HepG2 (cell line): ENCODE measurements around the gene SPRTN. TPM values are rescaled to one million over a fixed set of nuclear protein-coding genes. Genes with fewer than 3 reads are reported as not detected.

Source experiments
- ATF4 ChIP-seq, 2 experiments: fragments of 450-650 bp in 1 of 2; sonication (generic) in 1 of 2; formaldehyde crosslinking; IDR thresholded peaks; 2 replicates each; pipeline versions ENCODE4 v1.5.0 to v1.8.0; 2020 to 2022; ENCODE audit warnings: mild to moderate bottlenecking in 1 of 2, missing genetic modification reagents in 1 of 2
- BATF2 ChIP-seq: sonication (generic); formaldehyde crosslinking; IDR thresholded peaks from 2 replicates; pipeline ENCODE4 v1.8.0; 2022; ENCODE audit warnings: mild to moderate bottlenecking, missing genetic modification reagents, moderate library complexity
- CREM ChIP-seq, 2 experiments: sonication (generic) in 1 of 2; formaldehyde crosslinking in 1 of 2; IDR thresholded peaks; 2 replicates each; pipeline versions ENCODE4 v1.4.0 to v1.6.1; 2016 to 2020; ENCODE audit warnings: antibody characterized with exemption in 1 of 2, mild to moderate bottlenecking in 1 of 2, missing genetic modification reagents in 1 of 2
- EP300 ChIP-seq, 3 experiments: sonication (generic) in 1 of 3; formaldehyde crosslinking in 1 of 3; IDR thresholded peaks; 2 replicates each; pipeline versions ENCODE4 v1.5.1 to v1.6.1; 2011 to 2020; ENCODE audit warnings: low read depth in 2 of 3, low read length in 2 of 3, borderline replicate concordance in 1 of 3, improper control_type of control experiment in 1 of 3, mild to moderate bottlenecking in 1 of 3, missing genetic modification reagents in 1 of 3, moderate library complexity in 1 of 3
- HINFP ChIP-seq: sonication (generic); formaldehyde crosslinking; IDR thresholded peaks from 2 replicates; pipeline ENCODE4 v1.4.0; 2020; ENCODE audit warnings: low read depth, mild to moderate bottlenecking, missing genetic modification reagents
- ISX ChIP-seq: sonication (generic); formaldehyde crosslinking; conservative IDR thresholded peaks from 2 replicates; pipeline ENCODE4 v1.5.0; 2020; ENCODE audit warnings: missing genetic modification reagents
- KAT7 ChIP-seq: IDR thresholded peaks from 2 replicates; pipeline ENCODE4 v1.6.1; 2018; ENCODE audit warnings: borderline replicate concordance, missing compliant biosample characterization
- MEIS2 ChIP-seq: sonication (generic); formaldehyde crosslinking; IDR thresholded peaks from 2 replicates; pipeline ENCODE4 v1.9.0; 2021; ENCODE audit warnings: mild to moderate bottlenecking, missing genetic modification reagents
- NFIB ChIP-seq: sonication (generic); formaldehyde crosslinking; IDR thresholded peaks from 2 replicates; pipeline ENCODE4 v1.9.0; 2021; ENCODE audit warnings: missing genetic modification reagents, mild to moderate bottlenecking, borderline replicate concordance
- NR2F1 ChIP-seq, 2 experiments: fragments of 450-650 bp in 1 of 2; formaldehyde crosslinking in 1 of 2; IDR thresholded peaks; 2 replicates each; pipeline versions ENCODE4 v1.5.0 to v1.6.1; 2016 to 2020; ENCODE audit warnings: mild to moderate bottlenecking in 1 of 2, missing compliant biosample characterization in 1 of 2, missing genetic modification reagents in 1 of 2, moderate library complexity in 1 of 2
- PRPF4 ChIP-seq: fragments of 200-400 bp; formaldehyde crosslinking; IDR thresholded peaks from 2 replicates; pipeline ENCODE4 v1.6.1; 2016; ENCODE audit warnings: low read length, low read depth; ENCODE audit not compliant: poor library complexity, severe bottlenecking
- SMYD3 ChIP-seq: sonication (generic); formaldehyde crosslinking; IDR thresholded peaks from 2 replicates; pipeline ENCODE4 v1.8.1; 2023; ENCODE audit warnings: mild to moderate bottlenecking, missing genetic modification reagents
- ZFX ChIP-seq: sonication (generic); formaldehyde crosslinking; IDR thresholded peaks from 2 replicates; pipeline ENCODE4 v1.4.0; 2020; ENCODE audit warnings: mild to moderate bottlenecking, low read depth, missing genetic modification reagents, moderate library complexity
- ZMYM2 ChIP-seq: sonication (generic); formaldehyde crosslinking; IDR thresholded peaks from 2 replicates; pipeline ENCODE4 v1.8.0; 2022; ENCODE audit warnings: mild to moderate bottlenecking, missing genetic modification reagents
- ZNF138 ChIP-seq: sonication (generic); formaldehyde crosslinking; IDR thresholded peaks from 2 replicates; pipeline ENCODE4 v1.5.0; 2020; ENCODE audit warnings: mild to moderate bottlenecking, low read depth, missing genetic modification reagents
- ZNF276 ChIP-seq: sonication (generic); formaldehyde crosslinking; IDR thresholded peaks from 2 replicates; pipeline ENCODE4 v1.4.0; 2020; ENCODE audit warnings: mild to moderate bottlenecking, low read depth, missing genetic modification reagents
- ZNF430 ChIP-seq: sonication (generic); formaldehyde crosslinking; IDR thresholded peaks from 2 replicates; pipeline ENCODE4 v1.9.0; 2021; ENCODE audit warnings: mild to moderate bottlenecking, missing genetic modification reagents
- ZNF446 ChIP-seq: sonication (generic); formaldehyde crosslinking; IDR thresholded peaks from 2 replicates; pipeline ENCODE4 v1.5.0; 2020; ENCODE audit warnings: mild to moderate bottlenecking, missing genetic modification reagents
- ZNF496 ChIP-seq: sonication (generic); formaldehyde crosslinking; IDR thresholded peaks from 2 replicates; pipeline ENCODE4 v1.8.1; 2023; ENCODE audit warnings: mild to moderate bottlenecking, moderate library complexity, missing genetic modification reagents; ENCODE audit not compliant: insufficient replicate concordance
- ZNF557 ChIP-seq: sonication (generic); formaldehyde crosslinking; IDR thresholded peaks from 2 replicates; pipeline ENCODE4 v1.4.0; 2020; ENCODE audit warnings: missing genetic modification reagents
- ZNF704 ChIP-seq: sonication (generic); formaldehyde crosslinking; IDR thresholded peaks from 2 replicates; pipeline ENCODE4 v1.8.1; 2023; ENCODE audit warnings: mild to moderate bottlenecking, inconsistent platforms, moderate library complexity, missing genetic modification reagents, borderline replicate concordance
- ZNF713 ChIP-seq: sonication (generic); formaldehyde crosslinking; IDR thresholded peaks from 2 replicates; pipeline ENCODE4 v1.4.0; 2020; ENCODE audit warnings: mild to moderate bottlenecking, missing genetic modification reagents
- ZNF724P ChIP-seq: sonication (generic); formaldehyde crosslinking; IDR thresholded peaks from 2 replicates; pipeline ENCODE4 v1.8.0; 2022; ENCODE audit warnings: missing genetic modification reagents, borderline replicate concordance
- ZSCAN31 ChIP-seq: sonication (generic); formaldehyde crosslinking; IDR thresholded peaks from 2 replicates; pipeline ENCODE4 v1.5.0; 2020; ENCODE audit warnings: low read depth, mild to moderate bottlenecking, missing genetic modification reagents
- polyA plus RNA-seq, 8 experiments: library from polyadenylated mRNA; depleted of rRNA in 3 of 8; stranded (reverse) in 7 of 8; unstranded in 1 of 8; fragments of >200 nt; fragmentation: Illumina TruSeq in 4 of 8; extraction: Trizol in 4 of 8; gene quantifications; 2 replicates each; pipeline versions ENCODE4 v1.2.1 to v1.2.3, GENCODE V29; 2011 to 2016; ENCODE audit warnings: low read depth in 4 of 8, missing spikeins in 1 of 8, mixed read lengths in 1 of 8; ENCODE audit not compliant: insufficient read depth in 1 of 8
- total RNA-seq, 5 experiments: library from RNA; depleted of rRNA; stranded (reverse); fragments of >200 nt; fragmentation: Illumina TruSeq; extraction: Trizol; gene quantifications; 2 replicates each; pipeline ENCODE4 v1.2.3, GENCODE V29; 2016; ENCODE audit warnings: low read depth in 1 of 5

The SPRTN gene
- total and polyA plus RNA-seq, 2 of the 13 experiments (the other 11 are each of a cell fraction or from before 2014, with no cell fraction given) = 4.2 to 15.2 TPM

- TF ChIP-seq ATF4 (CRISPR knock-in tag; IDR thresholded peaks at IDR 0.05) = no peak
- TF ChIP-seq KAT7 (CRISPR knock-in tag) = peak; percentile 55
- TF ChIP-seq ZSCAN31 (CRISPR knock-in tag) = no peak
- no peak for TF ChIP-seq ZFX (CRISPR knock-in tag)
- TF ChIP-seq ZNF704 (CRISPR knock-in tag) = no peak
- no peak for TF ChIP-seq SMYD3
- TF ChIP-seq ISX = no peak
- no peak for TF ChIP-seq ZMYM2 (CRISPR knock-in tag)
- no peak for TF ChIP-seq ZNF138
- TF ChIP-seq ZNF276 (CRISPR knock-in tag) = 0 out of 2 replicates have a peak, but pooled peaks have one; percentile 48
- no peak for TF ChIP-seq NR2F1 (CRISPR knock-in tag; IDR thresholded peaks at IDR 0.05)
- TF ChIP-seq ZNF446 (CRISPR knock-in tag) = no peak
- no peak for TF ChIP-seq PRPF4
- no peak for TF ChIP-seq ZNF724P (CRISPR knock-in tag)
- TF ChIP-seq ZNF713 (CRISPR knock-in tag) = no peak
- TF ChIP-seq ZNF496 (CRISPR knock-in tag) = no peak
- TF ChIP-seq ZNF430 (CRISPR knock-in tag) = no peak
- no peak for TF ChIP-seq ZNF557
- no peak for TF ChIP-seq CREM (IDR thresholded peaks at IDR 0.05)
- no peak for TF ChIP-seq CREM (CRISPR knock-in tag; IDR thresholded peaks at IDR 0.05)
- no peak for TF ChIP-seq HINFP (CRISPR knock-in tag)
- 0 out of 2 replicates have a peak, but pooled peaks have one; percentile 1 for TF ChIP-seq MEIS2
- TF ChIP-seq BATF2 (CRISPR knock-in tag) = no peak
- TF ChIP-seq EP300 (IDR thresholded peaks at IDR 0.05; ENCODE audit: low read depth in 2 of 2, low read length in 2 of 2) = no peak
- no peak for TF ChIP-seq EP300 (CRISPR knock-in tag; IDR thresholded peaks at IDR 0.05; ENCODE audit: borderline replicate concordance)
- TF ChIP-seq NFIB (CRISPR knock-in tag) = peak; percentile 88; the same call in 1 of the 2 replicates
Measured at GRCh38 chr1:231337043-231337471, 1.0 kb upstream of the SPRTN start (continued).
